AG04450 (cell line): ENCODE results near the gene DCAF17. TPM values are rescaled to one million over a fixed set of nuclear protein-coding genes. Genes with fewer than 3 reads are reported as not detected.
A peak's percentile ranks its signal among the peaks of the same experiment; 100 is the strongest.
"Not testable (repeated sequence)": the region's sequence is repeated elsewhere in the genome, so short reads cannot be mapped to it uniquely, and the experiment has no call there.

Experiments
- CTCF ChIA-PET: fragments of 300-600, 350-600 bp; formaldehyde crosslinking; extraction: SDS; loops from one replicate; lab custom pipeline; 2022; ENCODE audit warnings: antibody characterized with exemption, inconsistent platforms; lab: Charles Lee
- POLR2A ChIA-PET: fragments of 350-600 bp; formaldehyde crosslinking; extraction: SDS; loops from one replicate; lab custom pipeline; 2021; ENCODE audit warnings: antibody characterized with exemption, inconsistent platforms; lab: Yijun Ruan, JAX
- DNase-seq: peaks from one replicate; pipeline ENCODE4 v3.0.0-alpha.2; 2011; ENCODE audit warnings: low read depth, low spot score
- H3K27ac ChIP-seq: one replicate; pipeline ENCODE4 v1.5.1; 2012; ENCODE audit warnings: low read depth, low read length, control low read depth
- H3K27me3 ChIP-seq: one replicate; pipeline ENCODE4 v1.6.0; 2012; ENCODE audit warnings: low read length; ENCODE audit not compliant: control insufficient read depth, insufficient read depth
- H3K4me3 ChIP-seq: 2 replicates; pipeline ENCODE4 v1.5.1; 2011; ENCODE audit warnings: mild to moderate bottlenecking, low read depth, low read length, control low read depth
- H3K9me3 ChIP-seq: 2 replicates; pipeline ENCODE4 v1.5.1; 2012; ENCODE audit warnings: low read length; ENCODE audit not compliant: control insufficient read depth, insufficient read depth
- CTCF ChIP-seq: IDR thresholded peaks from 2 replicates; pipeline ENCODE4 v1.5.1; 2011; ENCODE audit warnings: low read depth, low read length, control low read depth, inconsistent platforms
- polyA plus RNA-seq: library from polyadenylated mRNA; depleted of rRNA; stranded (reverse); fragments of >200 nt; gene quantifications from 2 replicates; pipeline ENCODE4 v1.2.3, GENCODE V29; 2011

The DCAF17 gene
- polyA plus RNA-seq, 1 experiment: 18.3 TPM

DNA sequence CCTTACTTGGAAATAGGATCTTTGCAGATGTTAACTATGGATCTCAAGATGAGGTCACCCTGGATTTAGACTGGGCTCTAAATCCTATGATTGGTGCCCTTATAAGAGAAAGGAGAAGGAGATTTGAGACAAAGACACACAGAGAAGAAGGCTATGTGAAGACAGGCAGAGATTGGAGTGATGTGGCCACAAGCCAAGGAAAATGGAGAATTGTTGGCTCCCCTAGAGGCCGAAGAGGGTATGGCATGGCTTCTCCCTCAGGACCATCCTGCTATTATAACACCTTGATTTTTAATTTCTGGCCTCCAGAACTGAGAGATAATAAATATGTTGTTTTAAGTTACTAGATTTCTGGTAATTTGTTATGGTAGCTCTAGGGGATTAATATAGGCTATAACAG is 95.9 kb downstream of the DCAF17 start:
- Histone ChIP-seq H3K27me3 (no peaks in the 10 kb centered on the region), H3K4me3 (no peak overlapping the region), H3K9me3 (no peaks in the 10 kb centered on the region), H3K27ac (no peak overlapping the region)
- POLR2A ChIA-PET: no interaction called here
- DNase-seq: no peak
- CTCF ChIA-PET: interaction anchor here (0.9 to 1.5 kb wide), 2 partner anchors 8 to 43 kb away, joined by 3 to 6 read pairs; partner anchors contain the start of gene CYBRD1
- peak; percentile 62 for TF ChIP-seq CTCF

DNA sequence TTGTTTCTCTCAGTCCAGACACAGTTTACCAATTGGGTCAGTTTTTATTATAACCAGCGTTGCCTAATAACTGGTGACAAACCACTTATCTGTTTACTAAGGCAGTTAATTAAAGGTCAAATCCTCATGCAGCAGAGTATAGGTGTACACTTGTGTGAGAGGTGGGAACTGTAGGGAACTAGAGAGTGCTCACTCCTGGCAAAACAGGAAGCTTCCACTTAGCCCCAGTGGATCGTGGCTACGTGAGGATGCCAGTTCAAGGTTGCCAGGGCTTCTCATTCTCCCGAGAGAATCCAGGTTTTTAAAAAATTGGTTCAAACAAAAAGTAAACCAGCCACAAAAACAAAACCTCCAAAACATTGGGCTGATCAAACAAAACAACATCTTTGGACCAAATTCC is 96.4 kb downstream of the DCAF17 start:
- Histone ChIP-seq H3K27ac (no peak overlapping the region), H3K27me3 (no peaks in the 10 kb centered on the region), H3K4me3 (no peak overlapping the region), H3K9me3 (no peaks in the 10 kb centered on the region)
- CTCF ChIA-PET: interaction anchor here (0.9 to 1.6 kb wide), 3 partner anchors 8 to 114 kb away, joined by 3 to 6 read pairs (median 5); partner anchors contain the start of gene CYBRD1
- no peak for TF ChIP-seq CTCF
- no peak for DNase-seq
- POLR2A ChIA-PET: interaction anchor here (0.7 to 1.8 kb wide), 2 partner anchors 8 to 171 kb away, joined by 6 to 17 read pairs; partner anchors contain the start of gene CYBRD1

GRCh38 chr2:171530859-171531258 is 96.8 kb downstream of the DCAF17 start:
- DNase-seq, H3K27ac ChIP-seq, H3K4me3 ChIP-seq, H3K27me3 ChIP-seq, H3K9me3 ChIP-seq: not testable (repeated sequence)
- CTCF ChIA-PET: interaction anchor here (0.6 to 1.6 kb wide), 6 partner anchors 9 to 213 kb away, joined by 3 to 6 read pairs (median 4); partner anchors contain the start of gene CYBRD1
- POLR2A ChIA-PET: interaction anchor here (0.6 to 1.8 kb wide), 5 partner anchors 8 to 369 kb away, joined by 3 to 17 read pairs (median 4); partner anchors contain the start of gene CYBRD1

- POLR2A ChIA-PET: interaction anchor here (0.6 to 1.8 kb wide), 5 partner anchors 9 to 370 kb away, joined by 3 to 17 read pairs (median 4); partner anchors contain the start of gene CYBRD1
- no peak overlapping the region for H3K27ac ChIP-seq
- no peaks in the 10 kb centered on the region for H3K9me3 ChIP-seq
- DNase-seq: no peak
- CTCF ChIA-PET: interaction anchor here (0.6 to 1.6 kb wide), 6 partner anchors 10 to 213 kb away, joined by 3 to 7 read pairs (median 6); no protein-coding TSS in a partner anchor
- H3K27me3 ChIP-seq: no peaks in the 10 kb centered on the region
- no peak for TF ChIP-seq CTCF
- H3K4me3 ChIP-seq: peak overlapping the region; percentile 5; the same call in 1 of the 2 replicates
These were observed 97.3 kb downstream of the DCAF17 start for GRCh38 chr2:171531291-171531690.

GRCh38 chr2:171531836-171532450 is 97.9 kb downstream of the DCAF17 start:
- Histone ChIP-seq H3K4me3 (no peak overlapping the region), H3K27ac (peak overlapping the region; percentile 21), H3K27me3 (no peaks in the 10 kb centered on the region), H3K9me3 (no peaks in the 10 kb centered on the region)
- ChIA-PET CTCF (interaction anchor here (0.6 to 1.6 kb wide), 3 partner anchors 10 to 173 kb away, joined by 5 to 7 read pairs (median 6); no protein-coding TSS in a partner anchor), POLR2A (interaction anchor here (0.6 to 1.8 kb wide), 3 partner anchors 9 to 371 kb away, joined by 3 to 17 read pairs (median 5); partner anchors contain the start of gene CYBRD1)
- no peak for TF ChIP-seq CTCF
- no peak for DNase-seq
